Left cardiac atrium (tissue), 4 donors: ENCODE data around the gene RAI14. TPM values are rescaled to one million over a fixed set of nuclear protein-coding genes. Genes with fewer than 3 reads are reported as not detected.
A peak's percentile ranks its signal among the peaks of the same experiment; 100 is the strongest.

Experiments used
- ATAC-seq, 2 donors: fragments of 200-7000 bp; cut with Tn5 transposase; one replicate each; pipeline ENCODE4 v1.9.1; 2020; ENCODE audit warnings: mild to moderate bottlenecking in 2 of 2, moderate library complexity in 2 of 2
- DNase-seq: peaks from one replicate; pipeline ENCODE4 v3.0.0-alpha.2; 2020
- intact Hi-C, 2 donors: fragments of 100-400 bp; cut with DNase I; formaldehyde crosslinking; loops; one replicate each; pipeline versions ENCODE4 v1.14.1 to v1.15.1; 2022 to 2023
- total RNA-seq, 2 donors: library from RNA; stranded (reverse); fragmentation: NEBNext Ultra II Directional; extraction: Animal tissue kit (Norgen Biotek cat#: 25700); gene quantifications; one replicate each; pipeline ENCODE4 v1.2.1, GENCODE V29; 2021
- donor health status: DM: no; HTN: yes; CAD: no.
- donor health status: DM: no; HTN: yes; CAD: no; lungs with severe emphysema.
- donor health status: DM: yes; HTN: yes; CAD: no.
- donor health status: Dilated cardiomyopathy.

The RAI14 gene
- total RNA-seq, 2 donors from 2014 or later: 14.2 to 26.3 TPM

- ATAC-seq (no peak), DNase-seq (no peak)
- intact Hi-C loops: no loop called here
These were observed 13.9 kb downstream of the RAI14 start for GRCh38 chr5:34669931-34670516.

GRCh38 chr5:34672196-34672595 is 16.1 kb downstream of the RAI14 start:
- intact Hi-C loops: no loop called here
- no peak for DNase-seq
- no peak for ATAC-seq

GRCh38 chr5:34673463-34674125 is 17.5 kb downstream of the RAI14 start:
- no peak for DNase-seq
- ATAC-seq: peak in 1 of 2 donors; percentile 16
- intact Hi-C loops: no loop called here

- ATAC-seq (peak; percentile 45 to 55), DNase-seq (no peak)
- intact Hi-C loops: no loop called here
These were observed 18.1 kb downstream of the RAI14 start for GRCh38 chr5:34674187-34674586.

GRCh38 chr5:34675857-34676256 is 19.7 kb downstream of the RAI14 start:
- intact Hi-C loops: no loop called here
- ATAC-seq: no peak

GRCh38 chr5:34676416-34676815 is 20.3 kb downstream of the RAI14 start:
- intact Hi-C loops: no loop called here
- DNase-seq (no peak), ATAC-seq (peak in 1 of 2 donors; percentile 30)

More at GRCh38 chr5:34675857-34676256, 19.7 kb downstream of the RAI14 start:
- no peak for DNase-seq

GRCh38 chr5:34677428-34677827 is 21.3 kb downstream of the RAI14 start:
- ATAC-seq (no peak), DNase-seq (no peak)
- intact Hi-C loops: no loop called here

- intact Hi-C loops: loop anchor here in 1 of 2 donors (10.0 kb wide), 1 partner anchor 64 kb away; no protein-coding TSS in a partner anchor
- no peak for ATAC-seq
These were observed 24.8 kb downstream of the RAI14 start for GRCh38 chr5:34680896-34681295.

GRCh38 chr5:34682926-34683623 is 26.9 kb downstream of the RAI14 start:
- no peak for DNase-seq
- intact Hi-C loops: loop anchor here in 1 of 2 donors (10.0 kb wide), 1 partner anchor 62 kb away; no protein-coding TSS in a partner anchor
- no peak for ATAC-seq

More at GRCh38 chr5:34680896-34681295, 24.8 kb downstream of the RAI14 start:
- no peak for DNase-seq

GRCh38 chr5:34684281-34684979 is 28.3 kb downstream of the RAI14 start:
- peak; percentile 22 for DNase-seq
- intact Hi-C loops: loop anchor here in 1 of 2 donors (10.0 kb wide), 1 partner anchor 60 kb away; no protein-coding TSS in a partner anchor
- peak in 1 of 2 donors; percentile 4 for ATAC-seq

GRCh38 chr5:34684980-34685352 is 28.8 kb downstream of the RAI14 start:
- DNase-seq (no peak), ATAC-seq (no peak)
- intact Hi-C loops: loop anchor here in 1 of 2 donors (10.0 kb wide), 1 partner anchor 60 kb away; no protein-coding TSS in a partner anchor

GRCh38 chr5:34685485-34686165 is 29.5 kb downstream of the RAI14 start:
- ATAC-seq (peak in 1 of 2 donors; percentile 14), DNase-seq (no peak)
- intact Hi-C loops: loop anchor here in 1 of 2 donors (10.0 kb wide), 1 partner anchor 59 kb away; no protein-coding TSS in a partner anchor

- peak; percentile 89 for DNase-seq
- intact Hi-C loops: loop anchor here in 1 of 2 donors (10.0 kb wide), 1 partner anchor 58 kb away; no protein-coding TSS in a partner anchor
- peak; percentile 91 to 96 for ATAC-seq
These were observed 30.7 kb downstream of the RAI14 start for GRCh38 chr5:34686762-34687268.

GRCh38 chr5:34687269-34688011 is 31.3 kb downstream of the RAI14 start:
- ATAC-seq: peak in 1 of 2 donors; percentile 72
- intact Hi-C loops: loop anchor here in 1 of 2 donors (10.0 kb wide), 1 partner anchor 57 kb away; no protein-coding TSS in a partner anchor
- DNase-seq: no peak

- DNase-seq (no peak), ATAC-seq (peak; percentile 10 to 32)
- intact Hi-C loops: loop anchor here in 1 of 2 donors (10.0 kb wide), 1 partner anchor 57 kb away; no protein-coding TSS in a partner anchor
These were observed 32.1 kb downstream of the RAI14 start for GRCh38 chr5:34688015-34688810.

GRCh38 chr5:34690301-34690700 is 34.2 kb downstream of the RAI14 start:
- intact Hi-C loops: no loop called here
- DNase-seq (no peak), ATAC-seq (no peak)

GRCh38 chr5:34690898-34691297 is 34.8 kb downstream of the RAI14 start:
- no peak for DNase-seq
- intact Hi-C loops: no loop called here
- ATAC-seq: no peak
